ENCODE measurements around the gene DNAJC27.
"Not testable (repeated sequence)": the region's sequence is repeated elsewhere in the genome, so short reads cannot be mapped to it uniquely, and the experiment has no call there.

DNAJC27 gene

GRCh38 chr2:24971536-24972314, at the start of gene DNAJC27:
DNAJC27 (minus strand) TSS chr2:24971955; CDS start chr2:24971904, 51 bp downstream.
- peak; percentile 93 to 97 for DNase-seq

DNA sequence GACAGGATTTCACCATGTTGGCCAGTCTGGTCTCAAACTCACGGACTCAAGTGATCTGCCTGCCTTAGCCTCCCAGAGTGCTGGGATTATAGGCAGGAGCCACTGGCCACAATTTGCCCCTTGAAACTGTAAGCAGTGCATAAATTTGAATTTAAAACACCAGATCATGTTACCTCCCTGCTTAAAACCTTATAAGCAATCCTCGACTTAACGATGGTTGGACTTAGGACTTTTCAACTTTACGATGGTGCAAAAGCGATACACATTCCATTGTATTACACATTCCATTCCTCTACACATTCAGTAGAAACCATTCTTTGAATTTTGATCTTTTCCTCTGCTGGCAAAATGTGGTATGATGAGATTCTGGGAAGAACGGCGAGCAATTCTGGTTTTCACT, 46.9 kb upstream of the DNAJC27 start:
- no peak for DNase-seq

DNA sequence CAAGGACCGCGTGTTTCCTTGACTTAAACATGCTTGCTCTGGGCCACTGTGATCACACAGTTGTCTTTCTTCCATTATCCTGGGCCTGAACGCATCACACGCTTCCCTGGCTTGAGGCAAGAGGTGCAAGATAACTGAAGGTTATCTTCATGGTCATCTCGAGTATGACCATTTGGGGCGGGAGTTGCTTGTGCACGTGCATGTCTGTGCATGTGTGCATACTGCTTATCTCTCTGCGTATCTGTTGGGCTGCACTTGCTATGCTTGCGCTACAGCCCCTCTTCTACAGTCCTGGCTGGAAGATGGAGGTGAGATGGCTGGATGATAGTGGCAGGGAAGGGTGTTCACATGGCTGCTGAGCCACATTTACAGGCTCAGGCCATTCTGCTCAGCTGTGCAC, 42.9 kb upstream of the DNAJC27 start:
- DNase-seq: no peak

- not testable (repeated sequence) for DNase-seq
These were observed 39.6 kb upstream of the DNAJC27 start for GRCh38 chr2:25011342-25011741.

DNA sequence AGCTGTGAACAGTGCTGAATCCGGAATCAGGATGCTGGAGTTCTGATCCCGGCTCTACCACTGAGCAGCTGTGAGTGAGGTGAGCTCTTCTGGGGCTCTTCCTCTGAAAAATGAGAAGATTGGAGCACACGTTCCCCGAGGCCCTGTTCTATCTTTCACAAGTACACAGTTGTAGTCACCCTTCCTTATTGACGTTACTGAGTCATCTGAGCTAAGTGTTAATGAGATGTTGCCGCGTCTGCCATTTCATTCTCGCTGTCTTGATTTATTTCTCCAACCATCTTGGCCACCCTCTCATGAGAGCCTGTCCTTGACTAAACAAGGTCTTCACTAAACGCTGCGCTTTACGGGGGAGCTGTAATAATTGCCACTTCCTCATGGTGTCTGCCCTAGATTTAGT, 38.2 kb upstream of the DNAJC27 start:
- DNase-seq: no peak

- DNase-seq: no peak
These were observed 30.3 kb upstream of the DNAJC27 start for GRCh38 chr2:25002066-25002465.

GRCh38 chr2:25001325-25001637, 29.5 kb upstream of the DNAJC27 start:
- DNase-seq: no peak

DNA sequence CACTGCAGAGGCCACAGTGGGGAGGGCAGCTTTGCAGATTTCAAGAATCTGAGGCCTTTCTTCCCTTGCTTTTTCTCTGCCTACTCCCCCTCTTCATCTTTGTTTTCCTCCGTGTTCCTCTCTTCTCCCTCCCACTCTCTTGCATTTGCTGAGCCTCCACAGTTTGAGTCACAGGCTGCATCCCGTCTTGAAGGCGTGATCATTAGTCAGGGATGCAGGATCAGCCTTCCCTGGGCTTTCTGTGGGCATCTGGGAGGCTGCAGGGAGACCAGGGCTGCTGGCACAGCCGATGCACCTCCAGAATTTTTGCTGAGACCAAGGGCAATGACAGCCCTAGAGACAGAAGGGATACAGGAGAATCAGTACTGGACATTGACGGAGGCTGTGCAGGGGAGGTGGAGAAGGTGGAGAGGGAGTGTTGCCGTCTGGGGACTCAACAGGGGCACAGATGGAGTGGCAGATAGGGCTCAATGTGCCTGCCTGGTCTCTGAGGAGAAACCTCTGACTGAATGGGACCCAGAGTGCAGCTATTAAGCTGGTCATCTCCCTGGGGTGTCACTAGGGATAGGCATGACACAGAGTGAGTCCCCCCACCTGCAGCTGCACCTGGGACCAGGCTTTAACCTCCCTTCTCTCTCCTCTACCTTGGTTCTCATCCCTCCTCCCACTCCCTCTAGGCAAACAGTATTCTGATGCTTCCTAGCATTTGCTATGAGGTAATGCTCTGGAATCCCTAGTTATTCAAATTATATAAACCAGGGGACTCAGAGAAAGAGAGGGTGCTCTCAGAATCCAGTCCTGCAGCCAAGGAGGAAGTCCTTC, 29.0 kb upstream of the DNAJC27 start:
- DNase-seq: no peak

DNA sequence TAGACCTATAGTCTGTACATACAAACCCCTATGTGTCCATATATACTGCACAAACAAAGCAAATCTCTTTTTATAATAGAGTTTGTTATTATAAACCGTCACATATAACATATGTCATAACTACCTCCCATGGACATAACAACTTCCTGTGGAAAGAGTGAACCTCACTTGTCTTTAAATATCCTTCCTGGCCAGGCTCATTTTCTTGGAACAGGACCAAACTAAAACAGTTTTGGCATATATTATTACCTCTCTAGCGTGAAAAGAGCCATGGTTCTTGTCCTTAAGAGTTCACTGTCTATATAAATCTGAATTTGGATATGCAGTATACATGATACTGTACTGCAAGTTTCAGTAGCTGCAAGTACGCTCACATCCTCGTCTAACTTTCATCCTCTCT, 28.3 kb upstream of the DNAJC27 start:
- DNase-seq: no peak

- not testable (repeated sequence) for DNase-seq
These were observed 27.3 kb upstream of the DNAJC27 start for GRCh38 chr2:24999097-24999496.

GRCh38 chr2:24994146-24994724, 22.5 kb upstream of the DNAJC27 start:
- DNase-seq: no peak

- peak in 1 of 2 experiments; percentile 38 for DNase-seq
These were observed 21.8 kb upstream of the DNAJC27 start for GRCh38 chr2:24993406-24994145.

- no peak for DNase-seq
These were observed 14.6 kb upstream of the DNAJC27 start for GRCh38 chr2:24986372-24986771.

- no peak for DNase-seq
These were observed 13.8 kb upstream of the DNAJC27 start for GRCh38 chr2:24985511-24985910.

- peak; percentile 52 to 70 for DNase-seq
These were observed 13.2 kb upstream of the DNAJC27 start for GRCh38 chr2:24984912-24985311.

GRCh38 chr2:24981411-24982136, 9.8 kb upstream of the DNAJC27 start:
- DNase-seq: no peak

DNA sequence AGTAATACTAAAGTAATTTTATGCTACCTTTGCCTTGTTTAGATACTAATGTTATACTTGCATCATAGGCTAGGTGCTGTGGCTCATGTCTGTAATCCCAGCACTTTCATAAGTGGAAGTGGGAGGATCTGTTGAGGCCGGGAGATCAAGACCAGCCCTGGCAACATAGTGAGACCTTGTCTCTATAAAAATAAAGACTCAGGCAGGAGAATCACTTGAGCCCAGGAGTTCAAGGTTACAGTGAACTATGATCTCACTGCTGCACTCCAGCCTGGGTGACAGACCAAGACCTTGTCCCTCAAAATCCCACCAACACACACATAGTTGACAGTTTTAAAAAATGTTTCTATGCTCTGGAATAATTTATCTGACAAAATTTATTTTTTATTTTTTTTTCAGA, 6.9 kb upstream of the DNAJC27 start:
- no peak for DNase-seq

DNA sequence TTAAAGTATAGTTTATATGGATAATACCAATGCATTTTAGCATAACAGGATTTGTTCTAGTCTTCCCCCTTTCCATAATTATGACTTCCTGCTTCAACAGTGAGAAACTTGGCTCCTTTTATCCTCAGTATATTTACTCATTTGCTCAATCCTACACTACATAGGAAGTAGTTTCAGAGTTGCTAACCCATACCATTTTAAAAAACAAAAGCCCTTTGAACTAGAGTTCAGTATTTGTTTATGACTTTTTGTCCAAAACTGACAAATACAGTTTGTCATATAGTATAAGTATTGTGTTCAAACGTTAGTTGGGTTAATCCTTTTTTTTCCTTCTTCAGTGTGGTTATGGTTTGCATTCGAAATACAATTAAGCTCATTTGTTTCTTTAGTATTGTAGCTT, 5.9 kb upstream of the DNAJC27 start:
- no peak for DNase-seq

DNA sequence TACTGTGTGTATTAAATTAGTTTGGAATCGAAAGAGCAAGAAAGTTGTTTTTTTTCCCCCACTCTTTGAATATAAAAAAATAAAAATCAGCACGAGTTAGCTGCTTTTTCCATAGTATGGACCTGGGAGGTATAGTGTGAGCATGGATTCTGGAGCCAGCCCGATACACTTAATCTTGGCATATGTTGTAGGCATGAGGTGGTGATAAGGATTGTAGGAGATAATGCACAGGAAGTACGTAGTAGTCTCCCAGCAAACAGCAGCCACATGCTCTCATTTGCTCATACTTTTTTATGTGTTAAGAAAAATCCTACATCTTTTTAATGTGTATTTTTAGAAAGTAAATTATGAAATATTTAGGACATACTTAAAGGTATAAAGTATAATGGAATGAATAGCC, 2.1 kb upstream of the DNAJC27 start:
- no peak for DNase-seq

DNA sequence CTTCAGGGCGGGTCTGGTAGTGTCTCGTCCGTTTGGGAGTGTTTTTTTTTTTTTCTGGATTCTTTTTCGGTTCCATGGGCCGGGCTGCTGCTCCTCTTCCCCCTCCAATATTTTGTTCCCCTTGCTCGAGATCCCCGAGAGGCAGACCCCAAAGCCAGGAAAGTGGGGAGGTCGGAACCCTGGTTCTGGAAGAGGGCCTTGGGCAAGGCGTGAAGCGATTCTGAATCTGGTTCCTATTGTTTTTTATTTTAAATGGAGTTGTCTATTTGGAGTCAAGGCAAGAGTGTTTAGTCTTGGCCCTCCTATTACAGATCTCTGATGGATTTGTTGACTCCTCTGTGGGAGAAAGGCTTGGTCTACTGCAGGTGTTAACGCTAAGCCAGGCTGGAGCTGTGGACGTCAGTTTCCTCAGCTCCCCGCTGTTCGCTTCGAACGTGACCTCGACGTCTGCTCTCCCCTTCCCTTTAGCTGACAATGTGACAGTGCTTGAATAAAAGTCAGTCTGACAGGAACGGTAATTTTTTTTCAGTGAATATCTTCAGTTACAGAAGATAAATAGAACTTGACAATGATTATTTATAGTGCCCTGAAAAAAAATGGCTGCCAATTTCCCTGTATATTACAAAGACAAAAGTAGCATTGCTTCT, 683 bp upstream of the DNAJC27 start:
- peak in 1 of 2 experiments; percentile 16 for DNase-seq

GRCh38 chr2:24971286-24971535, 544 bp downstream of the DNAJC27 start:
- DNase-seq: no peak

Measured in NCI-H446 (cell line).